GM12872 (cell line): Measurements from ENCODE around the gene FAXDC2.

Experiments used
- TF ChIP-seq, protein P1 (sequence below): IDR thresholded peaks from 3 replicates; pipeline ENCODE4 v1.5.1; 2011; ENCODE audit warnings: low read depth, mild to moderate bottlenecking, low read length, moderate library complexity; ENCODE audit not compliant: insufficient read depth

Gene FAXDC2

GRCh38 chr5:154779105-154779504 lies 71.3 kb downstream of the FAXDC2 start:
- TF ChIP-seq, protein P1, sequence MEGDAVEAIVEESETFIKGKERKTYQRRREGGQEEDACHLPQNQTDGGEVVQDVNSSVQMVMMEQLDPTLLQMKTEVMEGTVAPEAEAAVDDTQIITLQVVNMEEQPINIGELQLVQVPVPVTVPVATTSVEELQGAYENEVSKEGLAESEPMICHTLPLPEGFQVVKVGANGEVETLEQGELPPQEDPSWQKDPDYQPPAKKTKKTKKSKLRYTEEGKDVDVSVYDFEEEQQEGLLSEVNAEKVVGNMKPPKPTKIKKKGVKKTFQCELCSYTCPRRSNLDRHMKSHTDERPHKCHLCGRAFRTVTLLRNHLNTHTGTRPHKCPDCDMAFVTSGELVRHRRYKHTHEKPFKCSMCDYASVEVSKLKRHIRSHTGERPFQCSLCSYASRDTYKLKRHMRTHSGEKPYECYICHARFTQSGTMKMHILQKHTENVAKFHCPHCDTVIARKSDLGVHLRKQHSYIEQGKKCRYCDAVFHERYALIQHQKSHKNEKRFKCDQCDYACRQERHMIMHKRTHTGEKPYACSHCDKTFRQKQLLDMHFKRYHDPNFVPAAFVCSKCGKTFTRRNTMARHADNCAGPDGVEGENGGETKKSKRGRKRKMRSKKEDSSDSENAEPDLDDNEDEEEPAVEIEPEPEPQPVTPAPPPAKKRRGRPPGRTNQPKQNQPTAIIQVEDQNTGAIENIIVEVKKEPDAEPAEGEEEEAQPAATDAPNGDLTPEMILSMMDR: no peak

DNA sequence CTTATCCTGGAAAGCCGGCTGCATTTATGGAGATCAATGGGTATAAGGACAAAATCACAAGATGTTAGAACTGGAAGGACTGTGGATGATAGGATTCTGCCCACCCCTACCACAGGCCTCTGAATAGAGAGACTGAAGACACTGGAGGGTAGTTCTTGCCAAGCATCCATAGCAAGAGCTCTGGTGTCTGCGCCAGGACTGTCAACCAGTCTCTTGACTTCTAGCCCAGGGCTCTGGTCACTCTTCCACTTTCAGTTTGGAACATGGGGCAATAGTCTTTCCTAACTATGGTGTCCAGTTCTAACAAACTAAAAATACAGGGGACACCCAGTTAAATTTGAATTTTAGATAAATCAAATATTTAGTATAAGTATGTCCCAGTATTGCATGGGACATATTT lies 71.9 kb downstream of the FAXDC2 start:
- TF ChIP-seq, protein P1: no peak

DNA sequence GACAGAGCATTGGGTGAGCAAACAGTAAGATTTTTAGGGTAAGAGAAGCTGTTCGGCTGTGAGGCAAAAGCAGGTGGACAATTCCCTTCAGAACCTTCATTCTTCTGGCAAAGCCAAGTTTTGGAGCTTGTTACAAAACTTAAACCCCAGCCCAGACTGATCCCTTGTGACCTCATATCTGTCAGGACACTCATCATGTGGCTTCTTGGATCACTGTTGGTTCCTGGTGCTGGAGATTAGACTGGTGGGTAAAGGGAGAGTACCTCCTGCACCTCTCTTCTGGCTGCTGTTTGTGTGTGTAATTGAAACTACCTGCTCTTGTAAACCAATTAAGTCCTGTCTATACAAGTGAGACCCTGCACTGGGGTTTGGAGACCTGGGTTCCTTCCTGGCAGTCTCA lies 74.2 kb downstream of the FAXDC2 start:
- TF ChIP-seq, protein P1: no peak

- TF ChIP-seq, protein P1: no peak
Measured at GRCh38 chr5:154773326-154773725, 77.1 kb downstream of the FAXDC2 start.

GRCh38 chr5:154771383-154771901 lies 79.0 kb downstream of the FAXDC2 start:
- TF ChIP-seq, protein P1: no peak

DNA sequence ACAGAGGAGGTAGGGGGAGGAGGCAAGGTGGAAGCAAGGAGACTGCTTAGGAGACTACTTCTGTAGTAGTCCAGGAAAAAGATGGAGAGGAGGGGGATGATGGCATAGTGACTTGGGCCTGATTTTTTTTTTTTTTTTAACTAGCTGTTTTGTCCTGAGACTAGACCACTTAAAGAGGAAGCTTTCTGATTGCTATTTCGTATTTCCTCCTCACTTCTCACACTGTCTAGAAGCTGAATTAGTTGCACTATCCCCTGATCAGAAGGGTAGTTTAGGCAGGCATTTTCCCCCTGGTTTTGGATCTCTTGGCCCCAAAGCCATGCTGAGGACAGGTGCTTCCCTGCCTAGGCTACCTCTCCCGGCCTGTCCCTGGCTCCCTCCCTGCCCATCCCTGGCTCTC lies 80.3 kb downstream of the FAXDC2 start:
- TF ChIP-seq, protein P1: no peak
